ENCODE data around the gene PDE6B.
"Not testable (repeated sequence)": the region's sequence is repeated elsewhere in the genome, so short reads cannot be mapped to it uniquely, and the experiment has no call there.

The PDE6B gene

DNA sequence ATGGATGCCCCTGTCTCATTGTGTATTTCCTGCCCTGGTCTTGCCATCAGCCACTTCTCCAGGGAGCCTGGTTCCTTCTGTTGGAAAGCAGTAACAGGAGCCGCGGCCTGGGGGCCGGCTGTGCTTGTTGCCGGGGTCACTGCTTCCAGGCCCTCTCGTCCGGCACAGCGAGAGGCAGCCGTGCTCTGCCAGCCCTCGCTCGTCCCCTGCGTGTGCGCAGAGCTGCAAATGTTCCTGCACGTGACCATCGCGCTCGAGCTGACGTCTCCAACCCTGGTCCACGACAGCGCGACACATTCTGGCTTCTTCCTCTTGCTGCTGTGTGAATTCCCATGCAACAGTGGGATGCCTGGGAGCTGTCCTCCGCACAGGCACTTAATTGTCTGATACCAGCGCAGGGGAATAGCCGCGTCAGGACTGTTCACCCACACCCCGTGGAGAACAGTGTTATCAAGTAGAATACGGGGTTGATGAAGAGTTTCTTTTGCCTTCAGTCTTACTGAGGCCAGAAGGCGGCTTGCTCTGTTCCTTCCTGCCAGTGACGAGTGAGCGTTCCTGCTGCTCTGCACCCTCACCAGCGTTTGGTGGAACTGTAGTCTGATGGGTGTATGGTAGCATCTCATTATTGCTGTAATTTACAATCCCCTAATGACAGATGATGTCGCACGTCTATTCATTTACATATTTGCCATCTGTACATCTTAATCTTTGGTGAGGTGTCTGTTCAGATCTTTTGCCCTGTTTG is 12.3 kb downstream of the PDE6B start:
- no peak for DNase-seq

DNA sequence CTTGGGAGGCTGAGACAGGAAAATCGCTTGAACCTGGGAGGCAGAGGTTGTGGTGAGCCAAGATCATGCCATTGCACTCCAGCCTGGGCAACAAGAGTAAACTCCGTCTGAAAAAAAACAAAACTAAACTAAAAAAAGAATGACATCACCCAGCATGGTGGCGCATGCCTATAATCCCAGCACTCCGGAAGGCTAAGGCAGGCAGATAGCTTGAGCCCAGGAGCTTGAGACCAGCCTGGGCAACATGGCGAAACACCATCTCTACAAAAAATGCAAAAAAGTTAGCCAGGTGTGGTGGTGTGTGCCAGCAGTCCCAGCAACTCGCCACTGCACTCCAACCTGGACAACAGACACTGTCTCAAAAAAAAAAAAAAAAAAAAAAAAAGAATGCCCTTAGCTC is 17.0 kb downstream of the PDE6B start:
- DNase-seq: not testable (repeated sequence)

DNA sequence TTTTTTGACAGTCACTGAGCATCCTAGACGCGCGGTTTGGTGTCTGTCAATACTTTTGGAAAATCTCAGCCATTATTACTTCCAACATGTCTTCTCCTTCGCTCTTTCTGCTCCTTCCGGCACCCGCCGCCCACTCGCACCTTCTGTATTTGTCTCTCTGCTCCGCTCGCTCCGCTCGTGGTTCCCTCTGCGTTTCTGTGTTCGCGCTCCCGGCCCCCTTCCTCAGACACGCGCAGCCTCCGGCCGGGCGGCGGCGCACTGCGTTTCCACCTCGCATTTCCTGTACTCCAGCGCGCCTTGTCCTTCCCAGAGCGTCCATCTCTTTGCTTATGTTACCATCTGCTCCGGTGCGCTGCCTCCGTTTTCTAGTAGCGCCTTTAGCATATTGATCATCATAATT is 21.1 kb downstream of the PDE6B start:
- no peak for DNase-seq

DNA sequence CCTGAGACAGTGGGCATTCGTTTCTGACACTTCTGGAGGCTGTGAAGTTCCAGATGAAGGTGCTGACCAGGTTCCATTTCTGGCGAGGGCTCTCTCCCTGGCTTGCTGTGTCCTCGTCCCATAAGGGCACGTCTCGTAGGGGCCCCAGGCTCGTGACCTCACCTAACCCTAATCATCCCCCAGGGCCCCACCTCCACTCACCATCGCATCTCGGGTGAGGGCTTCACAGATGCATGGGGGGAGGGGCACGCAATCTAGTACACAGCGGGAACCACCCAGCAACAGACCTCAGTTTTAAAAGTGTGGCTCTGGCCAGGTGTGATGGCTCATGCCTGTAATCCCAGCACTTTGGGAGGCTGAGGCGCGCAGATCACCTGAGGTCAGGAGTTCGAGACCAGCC is 22.1 kb downstream of the PDE6B start:
- no peak for DNase-seq

DNA sequence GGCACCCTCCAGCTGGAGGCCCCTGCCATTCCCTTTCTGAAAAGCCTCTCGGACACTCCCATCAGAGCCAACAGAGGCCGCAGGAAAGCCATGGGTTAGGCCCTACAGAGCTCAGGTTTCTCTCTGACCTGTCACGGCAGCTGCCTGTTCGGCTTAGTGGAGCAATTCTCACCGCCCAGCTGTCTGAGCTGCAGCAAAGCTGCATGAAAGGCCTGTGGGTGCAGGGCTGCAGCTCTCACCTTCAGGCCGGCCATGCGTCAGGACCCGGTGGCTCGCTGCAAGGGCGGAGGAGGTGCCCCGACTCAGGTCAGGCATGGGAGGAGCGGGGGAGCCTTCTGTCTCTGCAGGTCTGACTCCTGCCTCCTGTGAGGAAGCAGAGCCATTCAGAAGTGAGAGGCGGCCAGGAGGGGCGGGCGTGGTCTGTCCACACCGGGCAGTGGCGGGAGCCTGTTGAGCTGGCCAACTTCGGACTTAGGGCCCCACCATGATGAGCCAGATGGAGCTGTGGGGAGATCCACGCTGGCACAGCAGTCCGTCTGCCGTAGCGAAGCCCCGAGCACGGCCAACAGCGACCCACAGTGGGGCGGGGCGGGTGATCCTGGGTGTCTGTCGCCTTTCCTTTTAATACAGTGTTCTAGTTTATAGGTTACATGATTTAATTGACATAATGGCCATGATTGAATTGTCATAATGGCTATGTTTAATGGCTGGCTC is 23.4 kb downstream of the PDE6B start:
- no peak for DNase-seq

DNA sequence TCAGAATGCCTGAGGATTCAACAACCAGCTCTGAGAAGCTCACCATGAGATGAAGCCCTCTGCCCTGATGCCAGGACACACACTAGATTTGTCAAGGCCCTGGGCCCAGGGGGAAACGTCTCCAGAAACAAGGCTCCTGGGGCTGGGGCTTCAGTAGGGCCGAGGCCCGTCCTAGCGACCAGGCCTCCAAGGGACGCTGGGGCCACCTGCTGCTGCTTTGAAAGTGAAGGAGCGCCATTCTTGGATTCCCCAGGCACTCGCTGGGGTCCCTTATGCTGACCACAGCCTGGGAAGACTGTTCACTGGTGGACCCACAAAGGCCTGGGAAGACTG is 23.9 kb downstream of the PDE6B start:
- no peak for DNase-seq

DNA sequence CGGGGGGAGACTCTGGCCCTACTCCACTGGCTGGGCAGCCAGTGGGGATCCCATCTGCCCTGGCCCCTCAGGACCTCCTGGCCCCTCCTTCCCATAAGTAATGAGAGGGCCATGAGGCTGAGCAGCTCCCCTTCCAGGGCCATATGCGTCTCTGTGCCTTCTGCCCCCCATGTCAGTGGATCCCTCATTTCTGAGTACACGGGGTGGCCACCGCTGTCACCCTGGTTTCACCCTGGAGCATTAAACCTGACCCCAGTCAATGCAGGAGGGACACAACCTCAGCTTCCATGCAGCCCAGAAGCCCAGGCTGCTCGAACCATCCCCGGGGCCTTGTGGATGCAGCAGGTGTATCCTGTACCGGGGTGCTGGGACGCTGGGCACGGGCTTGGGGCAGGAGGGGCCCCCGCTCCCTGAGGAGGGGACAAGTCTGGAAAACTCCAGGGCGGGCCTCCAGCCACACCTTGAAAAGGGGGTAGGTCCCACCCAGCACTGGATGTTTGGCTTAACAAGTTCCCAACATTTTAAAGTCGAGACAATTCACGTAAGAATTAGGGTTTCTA is 24.5 kb downstream of the PDE6B start:
- DNase-seq: no peak

DNA sequence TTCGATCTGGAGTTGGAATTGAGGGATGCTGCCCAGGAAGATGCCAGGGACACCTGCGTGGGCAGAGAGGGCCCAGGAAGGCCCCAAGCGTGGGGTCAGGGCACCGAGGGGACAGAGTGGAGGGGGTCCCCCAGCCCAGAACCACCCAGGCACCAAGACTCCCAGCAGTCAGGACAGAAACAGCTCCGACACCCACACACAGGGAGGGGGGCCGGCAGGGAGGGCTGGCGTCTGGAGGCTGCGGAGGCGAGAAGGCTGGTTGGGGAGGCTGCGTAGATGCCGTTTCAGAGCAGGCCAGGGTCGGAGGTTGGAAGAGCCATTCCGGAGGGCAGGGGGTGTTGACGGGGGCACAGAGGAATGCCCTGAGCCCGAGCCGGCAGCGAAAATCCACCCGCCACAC is 25.1 kb downstream of the PDE6B start:
- no peak for DNase-seq

DNA sequence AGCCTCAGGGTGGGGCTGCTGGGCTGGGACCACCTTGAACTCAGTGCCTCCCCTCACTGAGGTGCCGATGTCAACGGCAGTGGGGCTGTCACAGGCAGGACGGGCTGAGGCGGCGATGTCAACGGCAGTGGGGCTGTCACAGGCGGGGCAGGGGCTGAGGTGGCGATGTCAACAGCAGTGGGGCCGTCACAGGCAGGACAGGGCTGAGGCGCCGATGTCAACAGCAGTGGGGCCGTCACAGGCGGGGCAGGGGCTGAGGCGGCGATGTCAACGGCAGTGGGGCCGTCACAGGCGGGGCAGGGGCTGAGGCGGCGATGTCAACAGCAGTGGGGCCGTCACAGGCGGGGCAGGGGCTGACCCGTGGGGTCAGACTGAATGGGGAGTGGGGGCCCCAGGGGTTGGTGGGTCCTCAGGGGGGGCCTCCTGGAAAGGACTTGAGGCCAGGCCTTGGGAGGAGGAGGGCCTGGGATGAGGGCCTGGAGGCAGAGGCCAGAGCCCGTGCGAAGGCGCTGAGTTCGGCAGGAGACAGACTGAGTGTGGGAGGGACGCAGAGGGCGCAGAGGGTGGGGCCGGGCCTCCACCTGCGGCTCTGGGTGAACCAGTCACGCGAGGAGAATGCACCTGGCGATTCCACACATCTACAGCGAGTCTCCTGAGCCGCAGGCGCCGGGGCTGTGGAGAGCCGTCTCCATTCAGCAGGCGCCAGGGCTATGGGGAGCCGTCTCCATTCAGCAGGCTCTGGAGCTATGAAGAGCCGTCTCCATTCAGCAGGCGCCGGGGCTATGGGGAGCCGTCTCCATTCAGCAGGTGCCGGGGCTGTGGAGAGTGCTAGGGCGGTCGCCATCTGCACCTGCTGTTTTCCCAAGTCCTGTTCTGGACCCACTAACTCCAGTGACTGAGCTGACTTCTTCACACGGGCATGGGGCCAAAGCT is 25.8 kb downstream of the PDE6B start:
- DNase-seq: no peak

DNA sequence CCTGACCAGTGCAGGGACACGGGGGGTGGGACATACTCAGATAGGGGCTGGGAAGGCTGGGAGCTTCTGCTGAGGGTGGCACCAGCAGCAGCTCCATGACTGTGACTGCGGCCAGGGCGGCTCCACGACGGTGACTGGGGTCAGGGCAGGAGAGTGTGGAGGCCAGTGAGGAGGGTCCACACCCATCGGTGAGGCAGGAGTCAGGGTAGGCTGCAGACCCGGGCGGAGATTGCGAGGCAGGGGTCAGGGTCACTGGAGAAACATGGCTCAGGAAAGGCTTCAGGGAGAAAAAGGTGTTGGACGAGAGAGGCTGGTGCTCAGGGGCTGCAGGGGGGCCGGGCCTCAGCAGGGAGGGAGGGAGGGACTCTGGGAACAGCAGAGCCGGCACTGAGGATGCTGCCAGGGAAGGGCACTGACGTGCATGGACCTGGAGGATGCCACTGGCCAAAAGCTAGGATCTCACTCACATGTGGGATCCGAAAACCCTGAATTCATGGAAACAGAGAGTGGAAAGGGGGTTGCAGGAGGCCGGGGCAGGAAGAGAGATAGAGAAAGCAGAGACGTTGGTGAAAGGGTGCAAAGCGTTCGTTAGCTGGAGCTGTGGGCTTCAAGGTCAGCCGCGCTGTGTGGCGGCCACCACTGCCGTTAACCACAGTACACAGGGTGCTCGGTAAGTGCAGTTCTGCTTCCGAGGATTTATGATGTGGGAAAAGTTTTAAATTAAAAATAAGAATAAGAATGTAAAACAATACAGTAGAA is 26.7 kb downstream of the PDE6B start:
- DNase-seq: no peak

DNA sequence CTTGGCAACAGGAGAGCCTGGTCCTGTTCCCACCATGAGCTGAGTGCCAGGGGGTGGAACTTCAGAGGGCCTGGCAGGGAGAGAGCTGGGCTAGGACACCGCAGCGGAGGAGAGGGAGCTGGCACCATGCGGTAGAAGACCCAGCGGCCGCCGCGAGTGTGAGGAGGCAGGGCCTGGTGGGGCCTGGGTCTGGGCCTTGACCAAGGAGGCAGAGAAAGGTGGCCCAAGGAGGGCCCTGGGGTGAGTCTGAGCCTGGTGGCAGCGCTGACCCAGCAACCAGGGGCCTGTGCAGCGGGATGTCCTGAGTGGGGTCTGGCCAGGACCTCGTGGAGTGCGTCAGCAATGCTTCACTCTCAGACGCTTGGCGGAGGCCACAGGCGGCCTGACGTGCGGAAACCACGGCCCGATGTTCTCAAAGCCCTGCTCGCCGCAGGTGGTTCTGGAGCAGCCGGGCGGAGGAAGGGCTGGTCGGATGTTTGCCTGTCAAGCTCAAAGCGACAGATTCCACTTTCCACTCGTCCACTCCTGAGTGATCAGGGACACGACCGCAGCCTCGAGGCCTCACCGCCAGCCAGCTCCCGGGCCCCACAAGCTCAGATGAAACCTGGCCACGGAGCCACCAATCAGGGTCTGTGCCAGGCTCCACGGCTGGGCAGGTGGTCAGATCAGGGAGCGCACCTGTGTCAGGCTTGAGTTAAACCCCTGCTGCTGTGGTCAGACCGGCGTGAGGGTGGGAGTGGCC is 27.9 kb downstream of the PDE6B start:
- no peak for DNase-seq

DNA sequence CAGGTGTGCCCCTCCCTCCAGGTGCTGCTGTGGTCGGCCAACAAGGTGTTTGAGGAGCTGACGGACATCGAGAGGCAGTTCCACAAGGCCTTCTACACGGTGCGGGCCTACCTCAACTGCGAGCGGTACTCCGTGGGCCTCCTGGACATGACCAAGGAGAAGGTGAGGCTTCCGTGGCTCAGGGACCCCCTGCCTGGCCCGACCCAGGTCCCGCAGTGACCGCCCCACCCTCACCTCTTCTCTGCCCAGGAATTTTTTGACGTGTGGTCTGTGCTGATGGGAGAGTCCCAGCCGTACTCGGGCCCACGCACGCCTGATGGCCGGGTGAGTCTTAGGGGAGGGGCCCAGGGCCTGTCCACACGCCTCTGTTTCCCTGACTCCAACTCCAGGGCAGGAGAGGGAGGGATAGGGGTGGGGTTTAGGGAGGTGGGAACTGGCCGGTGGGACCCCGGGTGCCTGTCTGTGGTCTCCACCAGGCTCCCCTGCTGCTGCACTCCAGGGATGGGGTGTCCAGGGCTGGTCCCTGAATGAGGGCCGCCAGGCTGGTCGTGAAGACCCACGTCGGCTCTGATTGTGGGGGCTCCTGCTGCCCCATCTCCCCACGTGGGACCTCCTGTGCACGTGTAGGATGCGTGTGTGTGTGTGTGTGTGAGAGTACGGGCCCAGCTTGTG is 28.6 kb downstream of the PDE6B start:
- no peak for DNase-seq

DNA sequence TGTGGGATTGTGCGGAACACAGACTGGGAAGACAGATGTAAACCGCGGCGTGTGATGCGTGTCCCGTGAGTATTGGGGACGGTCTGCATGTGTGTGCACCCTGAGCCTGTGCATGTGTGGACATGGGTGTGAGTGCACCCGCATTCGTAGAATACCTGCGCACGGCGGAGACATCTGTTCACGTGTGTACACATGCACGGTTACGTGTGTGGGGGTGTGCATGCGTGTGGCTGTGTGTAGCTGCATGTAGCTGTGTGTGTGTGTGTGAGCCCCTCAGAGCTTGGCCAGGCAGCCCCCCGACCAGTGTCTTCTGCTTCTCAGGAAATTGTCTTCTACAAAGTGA is 29.1 kb downstream of the PDE6B start:
- DNase-seq: no peak

DNA sequence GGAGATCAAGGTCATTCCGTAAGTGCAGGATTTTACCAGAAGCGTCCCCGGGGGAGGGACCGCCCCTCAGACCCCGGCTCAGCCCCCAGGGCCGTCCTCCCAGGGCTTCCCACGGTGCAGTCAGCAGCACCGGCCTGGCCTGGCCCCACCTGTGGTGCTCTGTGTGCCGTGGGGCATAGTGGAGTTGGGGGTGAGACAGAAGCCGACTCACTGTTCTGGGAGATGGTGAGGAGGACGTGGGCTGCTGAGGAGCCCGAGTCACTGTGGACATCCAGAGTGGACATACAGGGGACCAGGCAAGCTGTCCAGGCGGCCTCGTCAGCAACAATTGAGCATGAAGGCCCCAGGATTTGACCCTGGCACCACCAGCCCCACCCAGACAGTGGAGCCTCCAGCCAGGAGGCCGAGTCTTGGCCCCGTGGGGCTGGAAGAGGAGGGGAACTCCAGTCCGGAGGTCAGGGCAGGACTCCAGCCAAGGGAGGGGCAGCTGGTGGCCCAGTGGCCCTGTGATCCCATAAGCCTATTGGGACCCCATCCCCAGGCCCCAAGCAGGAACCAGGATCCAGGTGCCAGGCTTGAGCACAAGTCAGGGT is 29.6 kb downstream of the PDE6B start:
- no peak for DNase-seq

DNA sequence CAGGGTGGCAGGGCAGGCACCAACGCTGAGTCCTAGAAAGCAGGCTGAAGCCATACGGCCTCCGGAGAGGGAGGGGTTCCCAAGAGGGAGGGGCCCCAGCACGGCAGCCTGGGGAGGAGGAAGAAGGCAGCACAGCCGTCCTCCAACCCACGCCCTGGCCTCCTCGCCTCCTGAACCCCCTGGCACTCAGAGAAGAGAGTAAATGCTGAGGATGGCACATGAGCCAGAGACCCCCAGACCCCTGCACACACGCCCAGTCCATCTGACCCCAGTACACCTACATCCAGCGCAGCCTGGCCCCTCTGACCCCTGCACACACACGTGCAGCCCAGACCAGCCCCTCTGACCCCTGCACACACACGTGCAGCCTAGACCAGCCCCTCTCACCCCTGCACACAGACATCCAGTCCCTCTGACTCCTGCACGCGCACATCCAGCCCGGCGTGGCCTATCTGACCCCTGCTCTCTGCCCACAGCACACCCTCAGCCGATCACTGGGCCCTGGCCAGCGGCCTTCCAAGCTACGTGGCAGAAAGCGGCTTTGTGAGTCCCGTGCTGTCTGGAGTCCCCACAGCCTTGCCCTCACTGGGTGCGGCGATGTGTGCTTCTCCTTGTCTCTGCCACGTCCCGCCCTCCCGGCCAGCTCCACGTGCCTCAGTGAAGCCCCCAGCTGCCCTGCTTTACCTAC is 30.2 kb downstream of the PDE6B start:
- DNase-seq: no peak

DNA sequence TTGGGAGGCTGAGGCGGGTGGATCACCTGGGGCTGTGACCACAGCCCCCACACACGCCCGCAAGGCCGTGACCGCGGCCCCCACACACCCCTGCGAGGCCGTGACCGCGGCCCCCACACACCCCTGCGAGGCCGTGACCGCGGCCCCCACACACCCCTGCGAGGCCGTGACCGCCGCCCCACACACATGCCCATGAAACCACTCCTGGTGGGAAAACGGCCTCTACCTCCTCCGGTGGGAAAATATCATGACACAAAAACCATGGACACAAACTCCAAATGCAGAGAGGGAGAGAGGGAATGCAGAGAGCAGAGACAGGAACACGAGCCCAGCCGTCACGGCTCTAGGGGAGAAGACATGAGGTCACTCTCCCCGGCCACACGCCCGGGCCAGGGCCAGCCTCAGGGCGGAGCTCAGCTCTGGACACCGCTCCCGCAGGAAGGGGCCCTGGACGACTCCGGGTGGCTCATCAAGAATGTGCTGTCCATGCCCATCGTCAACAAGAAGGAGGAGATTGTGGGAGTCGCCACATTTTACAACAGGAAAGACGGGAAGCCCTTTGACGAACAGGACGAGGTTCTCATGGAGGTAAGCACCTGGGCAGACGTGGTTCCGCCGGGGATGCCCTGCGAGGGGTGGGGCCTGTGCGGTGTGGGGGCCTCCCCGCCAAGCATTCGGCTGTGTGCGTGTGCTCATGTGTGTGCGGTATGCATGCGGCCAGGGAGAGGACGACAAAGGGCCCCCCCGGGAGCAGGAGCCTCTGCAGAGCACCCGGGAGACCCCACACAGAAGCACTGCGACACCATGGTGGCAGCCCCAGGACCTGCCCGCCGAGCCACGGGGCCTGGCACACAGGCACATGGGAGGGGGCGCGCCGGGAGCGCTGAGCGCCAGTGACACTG is 31.3 kb downstream of the PDE6B start:
- no peak for DNase-seq

DNA sequence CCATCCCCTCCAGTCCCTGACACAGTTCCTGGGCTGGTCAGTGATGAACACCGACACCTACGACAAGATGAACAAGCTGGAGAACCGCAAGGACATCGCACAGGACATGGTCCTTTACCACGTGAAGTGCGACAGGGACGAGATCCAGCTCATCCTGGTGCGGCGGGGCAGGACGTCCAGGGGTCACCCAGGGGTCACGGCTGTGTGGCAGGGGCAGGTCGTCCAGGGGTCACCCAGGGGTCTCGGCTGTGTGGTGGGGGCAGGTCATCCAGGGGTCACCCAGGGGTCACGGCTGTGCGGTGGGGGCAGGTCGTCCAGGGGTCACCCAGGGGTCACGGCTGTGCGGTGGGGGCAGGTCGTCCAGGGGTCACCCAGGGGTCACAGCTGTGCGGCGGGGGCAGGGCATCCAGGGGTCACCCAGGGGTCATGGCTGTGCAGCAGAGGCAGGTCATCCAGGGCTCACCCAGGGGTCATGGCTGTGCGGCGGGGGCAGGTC is 32.0 kb downstream of the PDE6B start:
- no peak for DNase-seq

DNA sequence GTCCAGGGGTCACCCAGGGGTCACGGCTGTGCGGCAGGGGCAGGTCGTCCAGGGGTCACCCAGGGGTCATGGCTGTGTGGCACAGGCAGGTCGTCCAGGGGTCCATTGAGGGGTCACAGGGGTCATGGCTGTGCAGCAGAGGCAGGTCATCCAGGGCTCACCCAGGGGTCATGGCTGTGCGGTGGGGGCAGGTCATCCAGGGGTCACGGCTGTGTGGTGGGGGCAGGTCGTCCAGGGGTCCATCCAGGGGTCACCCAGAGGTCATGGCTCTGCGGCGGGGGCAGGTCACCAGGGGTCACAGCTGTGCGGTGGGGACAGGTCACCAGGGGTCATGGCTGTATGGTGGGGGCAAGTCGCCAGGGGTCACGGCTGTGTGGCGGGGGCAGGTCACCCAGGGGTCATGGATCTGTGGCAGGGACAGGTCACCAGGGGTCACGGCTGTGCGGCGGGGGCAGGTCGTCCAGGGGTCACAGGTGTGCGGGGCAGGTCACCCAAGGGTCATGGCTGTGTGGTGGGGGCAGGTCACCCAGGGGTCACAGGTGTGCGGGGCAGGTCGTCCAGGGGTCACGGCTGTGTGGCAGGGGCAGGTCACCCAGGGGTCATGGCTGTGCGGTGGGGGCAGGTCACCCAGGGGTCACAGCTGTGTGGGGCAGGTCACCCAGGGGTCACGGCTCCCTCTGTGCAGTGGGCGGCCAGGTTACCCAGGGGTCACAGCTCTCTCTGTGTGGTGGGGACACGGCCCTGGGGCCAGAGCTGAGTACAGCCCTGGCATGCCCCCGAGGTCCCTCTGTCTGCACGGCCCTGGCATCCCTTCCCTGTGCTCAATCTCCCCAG is 32.7 kb downstream of the PDE6B start:
- DNase-seq: no peak
